Cardiac fibroblast (primary cell): ENCODE measurements around the gene PHACTR3.

Experiments
- DNase-seq, 2 donors: peaks; one replicate each; pipeline versions ENCODE4 v3.0.0 to v3.0.0-alpha.2; 2010; ENCODE audit warnings: low read depth in 2 of 2
- H3K4me3 ChIP-seq, 2 donors: replicated peaks in 1 of 2; 1 replicate in 1 of 2; 2 replicates in 1 of 2; pipeline ENCODE4 v1.5.1; 2011; ENCODE audit warnings: low read depth in 2 of 2, low read length in 2 of 2, mild to moderate bottlenecking in 2 of 2, moderate library complexity in 1 of 2
- CTCF ChIP-seq: IDR thresholded peaks from one replicate; pipeline ENCODE4 v1.5.1; 2011; ENCODE audit warnings: low read depth, mild to moderate bottlenecking, low read length, inconsistent platforms

Gene PHACTR3

DNA sequence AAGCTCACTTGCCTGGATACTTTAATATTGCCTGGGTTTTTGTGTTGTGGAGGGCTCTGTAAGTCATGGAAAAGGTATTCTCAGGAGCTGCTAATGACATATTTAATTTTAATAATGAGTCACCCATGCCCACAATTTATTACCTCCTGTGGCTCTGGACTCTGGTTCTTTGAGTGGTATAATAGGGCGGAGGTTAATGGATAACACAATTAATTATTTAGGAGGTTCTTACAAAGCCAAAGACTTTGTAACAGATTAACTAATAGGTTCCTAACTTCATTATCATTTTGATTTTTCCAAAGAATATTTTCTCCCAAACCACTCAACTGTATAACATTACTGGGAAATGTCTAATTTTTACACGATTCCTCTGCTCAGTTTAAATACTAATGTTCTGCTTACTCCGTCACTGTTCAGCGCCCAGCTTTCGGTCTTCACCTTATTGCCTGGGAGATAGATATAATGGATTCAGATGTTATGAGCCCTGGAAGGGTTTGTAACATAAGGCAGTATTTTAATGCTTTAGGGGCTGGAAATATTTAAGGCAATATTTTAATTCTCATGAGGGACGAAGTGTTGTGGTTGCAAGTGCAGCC, 29.4 kb downstream of the PHACTR3 start:
- H3K4me3 ChIP-seq, result no peak overlapping the region
- TF ChIP-seq CTCF, result no peak
- no peak for DNase-seq

- no peak overlapping the region for H3K4me3 ChIP-seq
- TF ChIP-seq CTCF, result no peak
These were observed 30.2 kb downstream of the PHACTR3 start for GRCh38 chr20:59634435-59635005.

DNA sequence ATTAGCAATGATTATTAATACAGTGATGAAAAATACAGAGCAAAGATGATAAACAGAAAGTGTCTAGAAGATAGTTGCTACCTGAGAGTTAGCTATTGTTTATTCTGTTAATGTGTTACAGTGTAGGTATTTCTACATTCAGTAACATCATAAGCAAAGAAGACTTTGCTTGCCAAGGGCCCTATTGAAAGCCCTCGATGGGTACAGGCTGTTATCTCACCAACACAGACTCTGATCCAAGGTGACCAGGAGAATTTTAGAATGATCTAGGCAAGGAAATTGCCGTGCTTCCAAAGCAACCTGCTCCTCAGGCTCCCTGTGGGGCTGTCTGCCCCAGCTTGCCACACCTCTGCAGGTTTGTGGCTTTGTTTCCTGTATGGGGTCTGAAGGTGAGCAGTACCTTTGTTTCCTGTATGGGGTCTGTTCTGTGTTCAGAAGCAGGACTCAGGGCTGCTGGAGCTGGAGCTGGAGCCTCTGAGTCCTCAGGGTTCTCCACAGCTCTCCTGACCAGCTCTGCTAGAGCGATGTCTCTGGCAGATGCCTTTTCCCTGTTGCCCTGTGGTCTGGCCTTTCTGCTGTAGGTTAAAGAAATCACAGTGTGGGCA, 32.5 kb downstream of the PHACTR3 start:
- no peak for DNase-seq

More at GRCh38 chr20:59634435-59635005, 30.2 kb downstream of the PHACTR3 start:
- no peak for DNase-seq

GRCh38 chr20:59640267-59640666, 35.9 kb downstream of the PHACTR3 start:
- DNase-seq, result no peak
- H3K4me3 ChIP-seq, result no peak overlapping the region
- no peak for TF ChIP-seq CTCF

More for the DNA sequence above, 32.5 kb downstream of the PHACTR3 start:
- no peak overlapping the region for H3K4me3 ChIP-seq
- no peak for TF ChIP-seq CTCF

DNA sequence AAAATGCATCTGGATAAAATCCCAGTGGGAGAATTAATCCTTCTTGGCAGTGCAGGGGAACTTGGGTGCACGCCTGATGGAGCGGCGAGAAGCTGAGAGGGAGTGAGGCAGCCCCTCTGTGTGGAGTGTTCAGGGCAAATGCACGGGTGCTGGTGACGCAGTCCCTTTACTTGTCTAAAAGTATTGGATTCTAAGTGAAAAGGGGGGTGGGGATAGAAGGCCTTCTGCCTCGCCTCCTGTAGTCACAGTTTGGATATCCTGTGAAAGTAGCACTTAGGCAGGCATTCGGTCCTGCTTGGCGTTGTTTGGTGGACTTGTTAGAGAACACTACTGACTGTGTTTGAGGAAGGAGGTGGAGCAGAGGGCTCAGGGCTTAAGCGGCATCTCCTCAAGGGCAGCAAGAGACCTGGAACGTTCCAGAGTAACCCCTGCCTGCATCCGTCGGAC, 39.3 kb downstream of the PHACTR3 start:
- no peak for TF ChIP-seq CTCF
- H3K4me3 ChIP-seq, result no peak overlapping the region
- no peak for DNase-seq

- no peak for TF ChIP-seq CTCF
- no peak overlapping the region for H3K4me3 ChIP-seq
- DNase-seq, result no peak
These were observed 40.1 kb downstream of the PHACTR3 start for GRCh38 chr20:59644371-59644939.
